H1 (cell line): ENCODE measurements around the gene GSDMA. TPM values are rescaled to one million over a fixed set of nuclear protein-coding genes. Genes with fewer than 3 reads are reported as not detected.
"Not testable (repeated sequence)": the region's sequence is repeated elsewhere in the genome, so short reads cannot be mapped to it uniquely, and the experiment has no call there.

Source experiments
- CTCF ChIA-PET: fragments of 300-600 bp; sonication (Branson Sonifier 250); formaldehyde crosslinking; loops from one replicate; lab custom pipeline; 2021; ENCODE audit not compliant: partially characterized antibody; lab: Charles Lee
- POLR2A ChIA-PET: fragments of 300-600 bp; sonication (Branson Sonifier 250); formaldehyde crosslinking; loops from one replicate; lab custom pipeline; 2021; ENCODE audit warnings: inconsistent platforms; ENCODE audit not compliant: partially characterized antibody; lab: Charles Lee
- DNase-seq, 2 experiments: peaks; one replicate each; pipeline versions ENCODE4 v3.0.0 to v3.0.0-alpha.2; 2010 to 2022; ENCODE audit warnings: low spot score in 2 of 2, low read depth in 1 of 2, mixed read lengths in 1 of 2
- FAIRE-seq: peaks from 2 replicates; lab custom pipeline; 2011; peaks lifted over from hg19 to GRCh38; lab: Jason Lieb, UNC
- H2AFZ ChIP-seq: 2 replicates; pipeline ENCODE4 v1.8.1; 2012; ENCODE audit warnings: low read length, inconsistent platforms
- H2AK5ac ChIP-seq: 2 replicates; pipeline ENCODE4 v1.6.1; 2013; ENCODE audit warnings: low read depth, low read length
- H2BK120ac ChIP-seq: replicated peaks from 2 replicates; pipeline ENCODE3; 2013; ENCODE audit warnings: low read depth, low read length, inconsistent platforms
- H2BK12ac ChIP-seq: 2 replicates; pipeline ENCODE4 v1.6.1; 2013; ENCODE audit warnings: low read depth, low read length
- H2BK15ac ChIP-seq: 2 replicates; pipeline ENCODE4 v1.6.1; 2013; ENCODE audit warnings: low read length
- H2BK20ac ChIP-seq: 2 replicates; pipeline ENCODE4 v1.6.1; 2013; ENCODE audit warnings: low read length
- H2BK5ac ChIP-seq: 2 replicates; pipeline ENCODE4 v1.6.1; 2013; ENCODE audit warnings: low read depth, low read length
- H3K14ac ChIP-seq: 2 replicates; pipeline ENCODE4 v1.6.1; 2013; ENCODE audit warnings: inconsistent platforms; ENCODE audit not compliant: insufficient read length
- H3K18ac ChIP-seq: 2 replicates; pipeline ENCODE4 v1.6.1; 2013; ENCODE audit warnings: low read length; ENCODE audit errors: extremely low read depth
- H3K23ac ChIP-seq: 2 replicates; pipeline ENCODE4 v1.6.1; 2013; ENCODE audit warnings: inconsistent platforms; ENCODE audit not compliant: insufficient read length
- H3K23me2 ChIP-seq: 2 replicates; pipeline ENCODE4 v1.6.1; 2013; ENCODE audit warnings: low read depth, low read length
- H3K27ac ChIP-seq: 2 replicates; pipeline ENCODE4 v1.6.1; 2011; ENCODE audit warnings: low read depth, low read length, inconsistent platforms
- H3K27me3 ChIP-seq, 4 experiments: replicated peaks in 1 of 4; 1 replicate in 1 of 4; 2 replicates in 3 of 4; pipeline versions ENCODE4 v1.6.1 to v1.8.1; 2011 to 2013; ENCODE audit warnings: low read length in 3 of 4, mild to moderate bottlenecking in 3 of 4, inconsistent platforms in 2 of 4, mixed read lengths in 2 of 4, moderate library complexity in 1 of 4; ENCODE audit not compliant: control insufficient read depth in 3 of 4, insufficient read depth in 3 of 4; ENCODE audit errors: extremely low read depth in 1 of 4
- H3K36me3 ChIP-seq, 4 experiments: 2 replicates each; pipeline versions ENCODE4 v1.6.1 to v1.8.1; 2011 to 2013; ENCODE audit warnings: mild to moderate bottlenecking in 4 of 4, low read length in 3 of 4, moderate library complexity in 2 of 4, control low read depth in 1 of 4, inconsistent platforms in 1 of 4; ENCODE audit not compliant: insufficient read depth in 4 of 4, control insufficient read depth in 2 of 4
- H3K4ac ChIP-seq: replicated peaks from 2 replicates; pipeline ENCODE3; 2013; ENCODE audit warnings: low read length, low read depth, mixed read lengths, inconsistent platforms; ENCODE audit not compliant: insufficient read length
- H3K4me1 ChIP-seq, 4 experiments: replicated peaks in 1 of 4; 1 replicate in 1 of 4; 2 replicates in 3 of 4; pipeline versions ENCODE4 v1.6.1 to v1.8.1; 2011 to 2013; ENCODE audit warnings: low read length in 3 of 4, inconsistent platforms in 2 of 4, mixed read lengths in 1 of 4; ENCODE audit not compliant: insufficient read depth in 4 of 4, control insufficient read depth in 3 of 4
- H3K4me2 ChIP-seq, 2 experiments: 2 replicates each; pipeline versions ENCODE4 v1.6.1 to v1.8.1; 2011 to 2013; ENCODE audit warnings: low read depth in 2 of 2, low read length in 2 of 2, control low read depth in 1 of 2, inconsistent platforms in 1 of 2, mild to moderate bottlenecking in 1 of 2; ENCODE audit not compliant: insufficient read depth in 1 of 2
- H3K4me3 ChIP-seq, 4 experiments: fragments of 200-600, 300-600 bp in 1 of 4; sonication (generic), shearing (Covaris generic), sonication (Bioruptor Twin) in 1 of 4; 2 replicates each; pipeline versions ENCODE4 v1.5.1 to v1.8.1; 2011 to 2016; ENCODE audit warnings: low read length in 4 of 4, low read depth in 3 of 4, control low read depth in 2 of 4, inconsistent platforms in 2 of 4, mild to moderate bottlenecking in 2 of 4, mixed read lengths in 1 of 4, moderate library complexity in 1 of 4; ENCODE audit not compliant: insufficient read depth in 2 of 4; ENCODE audit errors: extremely low read depth in 1 of 4
- H3K56ac ChIP-seq: replicated peaks from 2 replicates; pipeline ENCODE3; 2013; ENCODE audit warnings: low read depth, mild to moderate bottlenecking, mixed read lengths, low read length, inconsistent platforms; ENCODE audit not compliant: insufficient read length
- H3K79me1 ChIP-seq: 2 replicates; pipeline ENCODE4 v1.6.1; 2013; ENCODE audit warnings: low read depth, low read length, control low read depth
- H3K79me2 ChIP-seq, 2 experiments: 2 replicates each; pipeline versions ENCODE4 v1.6.1 to v1.8.1; 2012 to 2013; ENCODE audit warnings: low read length in 2 of 2, mild to moderate bottlenecking in 2 of 2, inconsistent platforms in 1 of 2; ENCODE audit not compliant: insufficient read depth in 2 of 2, control insufficient read depth in 1 of 2
- H3K9ac ChIP-seq, 4 experiments: replicated peaks in 1 of 4; 1 replicate in 1 of 4; 2 replicates in 3 of 4; pipeline versions ENCODE4 v1.6.1 to v1.8.1; 2011 to 2013; ENCODE audit warnings: low read depth in 3 of 4, low read length in 3 of 4, control low read depth in 2 of 4, mild to moderate bottlenecking in 2 of 4, moderate library complexity in 2 of 4, inconsistent platforms in 1 of 4; ENCODE audit errors: extremely low read depth in 1 of 4
- H3K9me3 ChIP-seq, 2 experiments: 2 replicates each; pipeline versions ENCODE4 v1.6.1 to v1.8.1; 2012 to 2013; ENCODE audit warnings: mild to moderate bottlenecking in 2 of 2, moderate library complexity in 2 of 2, control low read depth in 1 of 2, inconsistent platforms in 1 of 2, low read depth in 1 of 2, low read length in 1 of 2, mixed read lengths in 1 of 2; ENCODE audit not compliant: insufficient read depth in 2 of 2
- H4K20me1 ChIP-seq, 2 experiments: replicated peaks in 1 of 2; 2 replicates each; pipeline versions ENCODE3 to v1.8.1; 2011 to 2013; ENCODE audit warnings: inconsistent platforms in 2 of 2, low read length in 2 of 2, mild to moderate bottlenecking in 1 of 2; ENCODE audit not compliant: insufficient read depth in 2 of 2, control insufficient read depth in 1 of 2
- H4K5ac ChIP-seq: 2 replicates; pipeline ENCODE4 v1.6.1; 2013; ENCODE audit warnings: low read length, low read depth, mixed read lengths, inconsistent platforms; ENCODE audit not compliant: insufficient read length
- H4K8ac ChIP-seq: 2 replicates; pipeline ENCODE4 v1.8.0; 2013; ENCODE audit warnings: mild to moderate bottlenecking, moderate library complexity, low read length, inconsistent platforms; ENCODE audit not compliant: insufficient read depth; ENCODE audit errors: extremely low read depth
- H4K91ac ChIP-seq: replicated peaks from 2 replicates; pipeline ENCODE3; 2013; ENCODE audit warnings: low read length, mixed read lengths, inconsistent platforms; ENCODE audit not compliant: insufficient read length
- WGBS, 2 experiments: shearing (Covaris generic) in 1 of 2; methylation state at CpG; one replicate each; pipeline versions ENCODE4 v1.1.6 to v1.1.7; 2013 to 2015; ENCODE audit warnings: low lambda C conversion rate in 2 of 2, mixed read lengths in 2 of 2, inconsistent platforms in 1 of 2, low coverage in 1 of 2, missing lambda C conversion rate in 1 of 2; ENCODE audit not compliant: insufficient replicate concordance in 2 of 2, insufficient coverage in 1 of 2, insufficient read length in 1 of 2; ENCODE audit errors: extremely low coverage in 1 of 2, missing lambda C conversion rate in 1 of 2; 5-methylcytosine and 5-hydroxymethylcytosine counted together
- polyA plus RNA-seq, 7 experiments: library from polyadenylated mRNA; depleted of rRNA in 3 of 7; stranded (reverse) in 5 of 7; unstranded in 2 of 7; fragments of >200 nt in 5 of 7; fragments of 200-250 nt in 2 of 7; gene quantifications; 1 replicate in 5 of 7; 2 replicates in 1 of 7; 4 replicates in 1 of 7; pipeline versions ENCODE4 v1.2.1 to v1.2.3, GENCODE V29; 2011 to 2013; ENCODE audit warnings: missing spikeins in 2 of 7, mixed read lengths in 2 of 7
- total RNA-seq: library from RNA; stranded (reverse); fragmentation: NEBNext Ultra II Directional; extraction: Animal tissue kit (Norgen Biotek cat#: 25700); gene quantifications from 2 replicates; pipeline ENCODE4 v1.2.1, GENCODE V29; 2021

Gene GSDMA
- total and polyA plus RNA-seq, 2 of the 8 experiments (the other 6 are each of a cell fraction or from before 2014, with no cell fraction given), result 0.03 TPM; not detected in 1

DNA sequence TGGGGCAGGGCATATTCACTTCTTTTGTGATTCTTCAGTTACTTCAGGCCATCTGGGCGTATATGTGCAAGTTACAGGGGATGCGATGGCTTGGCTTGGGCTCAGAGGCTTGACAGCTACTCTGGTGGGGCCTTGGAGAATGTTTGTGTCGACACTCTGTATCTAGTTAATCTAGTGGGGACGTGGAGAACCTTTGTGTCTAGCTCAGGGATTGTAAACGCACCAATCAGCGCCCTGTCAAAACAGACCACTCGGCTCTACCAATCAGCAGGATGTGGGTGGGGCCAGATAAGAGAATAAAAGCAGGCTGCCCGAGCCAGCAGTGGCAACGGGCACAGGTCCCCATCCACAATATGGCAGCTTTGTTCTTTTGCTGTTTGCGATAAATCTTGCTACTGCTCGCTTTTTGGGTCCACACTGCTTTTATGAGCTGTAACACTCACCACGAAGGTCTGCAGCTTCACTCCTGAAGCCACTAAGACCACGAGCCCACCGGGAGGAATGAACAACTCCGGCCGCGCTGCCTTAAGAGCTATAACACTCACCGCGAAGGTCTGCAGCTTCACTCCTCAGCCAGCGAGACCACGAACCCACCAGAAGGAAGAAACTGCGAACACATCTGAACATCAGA lies 49.3 kb downstream of the GSDMA start:
- not testable (repeated sequence) for H3K79me1 ChIP-seq, H2AK5ac ChIP-seq, H3K56ac ChIP-seq, H2BK20ac ChIP-seq, H4K20me1 ChIP-seq, H3K14ac ChIP-seq, H3K79me2 ChIP-seq, H3K18ac ChIP-seq, H2BK120ac ChIP-seq, H2BK5ac ChIP-seq, H3K23me2 ChIP-seq, H3K23ac ChIP-seq, H3K27me3 ChIP-seq, H3K4ac ChIP-seq, H2BK15ac ChIP-seq, H4K91ac ChIP-seq, H3K4me3 ChIP-seq, H2BK12ac ChIP-seq, H3K9ac ChIP-seq, H3K36me3 ChIP-seq, H2AFZ ChIP-seq, FAIRE-seq, H3K4me1 ChIP-seq, H3K4me2 ChIP-seq, H4K5ac ChIP-seq, DNase-seq, H3K9me3 ChIP-seq, H3K27ac ChIP-seq
- peak overlapping the region; percentile 14; the same call in 1 of the 2 replicates for H4K8ac ChIP-seq
- ChIA-PET CTCF (interaction anchor here (0.6 to 15.0 kb wide), 9 partner anchors 18 to 381 kb away, joined by 3 to 428 read pairs (median 7); no protein-coding TSS in a partner anchor), POLR2A (interaction anchor here (0.7 to 1.8 kb wide), 5 partner anchors 13 to 145 kb away, joined by 3 to 5 read pairs (median 3); no protein-coding TSS in a partner anchor)
- WGBS, 2 experiments, result 96% methylated on average over 21 of the region's 22 CpGs; no CpG with 5 or more reads in 1 of the 2 experiments
